Stimulated activated memory B cell treated with anti-CD40 and anti-IgM and Interleukin-4, amounts not matched to agents 10 μg/mL and 1 μg/mL and 100 μg/mL, for 72 hours (primary cell): Measurements from ENCODE around the gene TP53INP2.

Experiments used
- ATAC-seq: fragments of 150-1000 bp; cut with Tn5 transposase; 2 replicates; pipeline ENCODE4 v1.10.0; 2021
- H3K27ac Mint-ChIP-seq: one replicate; pipeline ENCODE4 v1.8.0; 2022; ENCODE audit warnings: mild to moderate bottlenecking, mixed read lengths
- H3K27me3 Mint-ChIP-seq: one replicate; pipeline ENCODE4 v1.8.0; 2022; ENCODE audit warnings: mixed read lengths
- H3K36me3 Mint-ChIP-seq: one replicate; pipeline ENCODE4 v1.8.0; 2022; ENCODE audit warnings: mixed read lengths
- H3K4me1 Mint-ChIP-seq: one replicate; pipeline ENCODE4 v1.8.0; 2022; ENCODE audit warnings: mixed read lengths
- H3K4me3 Mint-ChIP-seq: one replicate; pipeline ENCODE4 v1.8.0; 2022; ENCODE audit warnings: mild to moderate bottlenecking, moderate library complexity, mixed read lengths
- H3K9me3 Mint-ChIP-seq: one replicate; pipeline ENCODE4 v1.8.0; 2022; ENCODE audit warnings: mixed read lengths

Gene TP53INP2

DNA sequence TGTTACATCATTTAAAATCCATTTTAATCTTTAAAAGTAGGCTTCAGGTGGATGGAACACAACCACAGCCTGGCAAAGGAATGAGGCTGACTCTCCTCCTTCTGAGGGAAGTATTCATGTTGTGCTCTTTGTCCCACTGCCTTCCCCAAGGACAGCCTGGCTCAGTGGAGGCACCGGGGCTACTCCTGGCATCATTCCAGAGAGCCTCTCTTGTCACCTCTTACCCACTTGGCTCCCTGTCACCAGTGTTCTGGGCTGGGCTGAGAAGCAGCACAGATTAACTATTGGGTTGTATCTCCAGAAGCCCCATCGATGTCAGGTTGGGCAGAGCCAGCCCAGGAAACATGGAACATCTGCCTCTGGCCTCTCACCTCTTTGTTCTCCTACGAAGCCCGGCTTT is 10.7 kb upstream of the TP53INP2 start:
- Mint-ChIP-seq H3K27me3 (peaks cover 8% of the 10 kb centered on the region), H3K27ac (no peak overlapping the region), H3K9me3 (no peaks in the 10 kb centered on the region), H3K36me3 (no peaks in the 10 kb centered on the region), H3K4me3 (no peak overlapping the region), H3K4me1 (no peaks in the 10 kb centered on the region)
- ATAC-seq = no peak

DNA sequence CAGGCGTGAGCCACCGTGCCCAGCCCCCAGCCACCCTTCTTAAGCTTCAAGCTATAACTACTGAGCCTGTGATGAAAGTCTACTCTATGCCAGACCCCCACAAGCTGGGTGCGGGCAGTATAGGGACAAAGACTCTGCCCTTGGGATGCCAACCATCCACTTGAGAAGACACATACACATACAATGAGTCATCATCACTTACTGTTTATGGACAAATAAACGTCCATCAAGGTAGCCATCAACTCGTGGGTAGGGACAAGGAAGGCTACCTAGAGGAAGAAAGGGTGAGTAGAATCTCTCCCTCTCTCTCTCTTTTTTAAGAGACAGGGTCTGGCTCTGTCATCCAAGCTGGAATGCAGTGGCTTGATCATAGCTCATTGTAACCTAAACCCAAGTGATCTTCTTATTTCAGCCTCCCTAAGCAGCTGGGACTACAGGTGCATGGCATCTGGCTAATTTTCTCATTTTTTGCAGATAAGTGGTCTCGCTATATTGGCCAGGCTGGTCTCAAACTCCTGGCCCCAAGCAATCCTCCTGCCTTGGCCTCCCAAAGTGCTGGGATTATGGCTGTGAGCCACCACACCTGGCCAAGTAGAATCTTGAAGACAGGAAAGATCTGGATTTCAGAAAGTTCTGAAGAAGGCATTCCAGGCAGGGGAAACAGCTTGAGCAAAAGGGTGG is 2.6 kb upstream of the TP53INP2 start:
- no peak for ATAC-seq
- H3K27me3 Mint-ChIP-seq = peaks cover 17% of the 10 kb centered on the region
- H3K4me1 Mint-ChIP-seq = peaks cover 29% of the 10 kb centered on the region
- H3K9me3 Mint-ChIP-seq = no peaks in the 10 kb centered on the region
- no peak overlapping the region for H3K4me3 Mint-ChIP-seq
- no peaks in the 10 kb centered on the region for H3K36me3 Mint-ChIP-seq
- no peak overlapping the region for H3K27ac Mint-ChIP-seq

DNA sequence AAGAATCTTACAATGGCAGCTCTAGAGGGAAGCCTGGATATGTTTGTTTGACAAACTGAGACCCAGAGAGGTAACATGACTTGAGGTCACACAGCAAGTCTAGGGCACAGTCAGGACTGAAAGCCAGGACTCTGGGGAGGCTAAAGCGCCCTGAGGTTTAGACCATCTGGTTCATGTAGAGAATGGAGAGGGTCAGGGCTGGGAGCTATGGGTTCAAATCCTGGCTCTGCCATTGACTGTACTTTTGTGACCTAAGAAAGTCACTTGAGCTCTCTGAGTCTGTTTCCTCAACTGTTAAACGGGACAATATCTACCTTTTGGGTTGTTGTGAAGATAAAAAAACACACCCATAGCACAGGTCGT is 1.1 kb upstream of the TP53INP2 start:
- peak overlapping the region; percentile 99 for H3K4me3 Mint-ChIP-seq
- ATAC-seq = no peak
- peak overlapping the region; percentile 92 for H3K27ac Mint-ChIP-seq
- H3K4me1 Mint-ChIP-seq = peaks cover 32% of the 10 kb centered on the region
- H3K36me3 Mint-ChIP-seq = no peaks in the 10 kb centered on the region
- no peaks in the 10 kb centered on the region for H3K9me3 Mint-ChIP-seq
- peaks cover 17% of the 10 kb centered on the region for H3K27me3 Mint-ChIP-seq

DNA sequence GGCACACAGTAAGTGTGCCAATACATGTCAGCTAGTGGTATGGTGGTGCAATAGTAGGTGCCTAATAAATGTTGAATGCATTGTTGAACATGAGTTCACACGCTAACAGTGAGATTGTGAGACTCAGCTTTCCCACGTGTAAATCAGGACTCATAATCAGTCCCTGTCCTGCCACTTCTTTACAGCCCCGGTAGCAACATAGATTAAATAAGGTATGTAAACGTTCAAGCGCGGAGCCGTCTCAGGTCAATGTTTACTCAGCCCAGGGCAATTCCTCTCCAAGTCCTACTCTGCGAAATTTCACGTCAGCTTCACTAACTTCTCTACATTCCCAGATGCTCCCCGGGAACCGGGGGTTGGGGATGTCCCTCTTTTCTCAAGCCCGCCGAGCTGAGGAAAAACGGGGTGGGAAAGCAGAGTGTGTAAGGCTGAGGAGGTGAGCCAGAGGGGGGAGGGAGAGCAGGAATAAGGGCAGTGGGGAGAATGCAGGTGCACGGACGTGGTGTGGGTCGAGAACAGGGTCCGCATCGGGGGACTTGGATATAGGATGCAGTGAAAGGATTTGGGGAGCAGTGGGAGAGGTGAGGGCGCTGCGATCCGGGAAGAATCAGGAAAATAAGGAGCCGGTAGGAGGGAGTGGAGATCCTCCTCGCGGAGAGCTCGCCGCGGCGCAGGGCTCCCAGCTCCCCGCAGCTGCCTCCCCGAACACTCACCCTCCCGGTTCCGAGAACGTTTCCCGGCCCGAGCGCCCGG is 544 bp upstream of the TP53INP2 start:
- no peaks in the 10 kb centered on the region for H3K36me3 Mint-ChIP-seq
- H3K27me3 Mint-ChIP-seq = peaks cover 17% of the 10 kb centered on the region
- ATAC-seq = no peak
- peak overlapping the region; percentile 92 for H3K27ac Mint-ChIP-seq
- peak overlapping the region; percentile 99 for H3K4me3 Mint-ChIP-seq
- H3K9me3 Mint-ChIP-seq = no peaks in the 10 kb centered on the region
- H3K4me1 Mint-ChIP-seq = peaks cover 37% of the 10 kb centered on the region

DNA sequence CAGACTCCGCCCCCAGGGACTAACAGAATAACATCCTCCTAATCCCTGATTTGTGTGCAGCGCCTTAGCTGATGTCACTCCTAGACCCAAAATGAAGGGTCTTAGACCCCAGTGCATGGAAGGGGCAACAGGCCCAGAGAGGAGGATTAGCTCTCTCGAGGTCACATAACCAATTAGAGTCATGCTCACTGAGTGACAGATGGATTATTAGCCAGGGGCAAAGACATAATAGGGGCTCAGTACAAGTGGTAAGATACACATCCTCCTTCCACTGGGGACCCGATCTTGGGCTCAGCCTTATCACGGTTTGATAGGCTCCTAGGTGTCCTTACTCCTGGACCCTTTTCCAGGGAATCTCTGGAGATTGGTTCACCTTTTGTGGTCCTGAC is 858 bp downstream of the TP53INP2 start:
- Mint-ChIP-seq H3K4me1 (peaks cover 41% of the 10 kb centered on the region), H3K4me3 (peak overlapping the region; percentile 99), H3K27me3 (peaks cover 17% of the 10 kb centered on the region), H3K27ac (peak overlapping the region; percentile 92), H3K36me3 (no peaks in the 10 kb centered on the region), H3K9me3 (no peaks in the 10 kb centered on the region)
- no peak for ATAC-seq

DNA sequence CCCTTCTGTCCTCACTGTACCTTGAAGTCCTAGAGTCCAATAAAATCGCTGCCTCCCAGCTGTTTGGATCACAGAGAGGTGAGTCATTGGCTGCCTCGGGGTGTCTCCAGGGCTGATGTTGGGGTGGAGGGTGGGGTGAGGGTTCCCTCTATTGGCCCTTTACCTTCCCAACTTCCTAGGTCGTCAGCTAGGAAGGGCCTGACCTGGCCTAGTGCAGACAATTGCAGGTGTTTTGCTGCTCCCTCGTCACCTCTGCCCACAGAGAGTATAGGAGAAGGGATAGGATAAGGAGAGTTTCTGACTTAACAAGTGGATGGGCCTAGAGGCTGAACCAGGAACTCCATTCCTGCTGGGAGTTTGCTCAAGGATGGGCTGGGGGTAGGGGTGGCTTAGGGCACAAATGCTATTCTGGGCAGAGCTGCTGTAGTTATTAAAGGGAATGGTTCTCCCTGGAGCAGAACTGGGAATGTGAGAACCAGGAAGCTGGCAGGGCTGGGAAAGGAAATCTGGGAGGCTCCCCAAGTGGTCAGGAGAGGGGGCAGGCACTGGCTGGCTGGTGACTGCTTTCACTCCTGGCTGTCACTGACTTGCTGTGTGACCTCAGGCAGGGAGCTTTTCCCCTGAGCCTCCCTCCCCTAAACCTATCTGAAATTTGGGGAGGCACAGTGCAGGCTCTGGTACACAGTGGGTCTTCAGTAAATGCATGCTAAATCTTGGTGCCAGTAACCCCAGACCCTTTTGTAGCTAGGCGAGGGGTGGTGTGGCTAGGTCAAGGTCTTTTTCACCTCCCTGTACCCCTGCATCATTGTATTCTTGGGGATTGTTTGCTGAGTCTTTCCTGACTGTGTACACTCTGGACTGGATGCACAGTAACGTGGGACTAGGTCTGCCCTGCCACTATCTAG is 1.5 kb downstream of the TP53INP2 start:
- peaks cover 17% of the 10 kb centered on the region for H3K27me3 Mint-ChIP-seq
- H3K27ac Mint-ChIP-seq = peak overlapping the region; percentile 92
- peak overlapping the region; percentile 99 for H3K4me3 Mint-ChIP-seq
- ATAC-seq = no peak
- H3K9me3 Mint-ChIP-seq = no peaks in the 10 kb centered on the region
- peaks cover 47% of the 10 kb centered on the region for H3K4me1 Mint-ChIP-seq
- H3K36me3 Mint-ChIP-seq = no peaks in the 10 kb centered on the region

DNA sequence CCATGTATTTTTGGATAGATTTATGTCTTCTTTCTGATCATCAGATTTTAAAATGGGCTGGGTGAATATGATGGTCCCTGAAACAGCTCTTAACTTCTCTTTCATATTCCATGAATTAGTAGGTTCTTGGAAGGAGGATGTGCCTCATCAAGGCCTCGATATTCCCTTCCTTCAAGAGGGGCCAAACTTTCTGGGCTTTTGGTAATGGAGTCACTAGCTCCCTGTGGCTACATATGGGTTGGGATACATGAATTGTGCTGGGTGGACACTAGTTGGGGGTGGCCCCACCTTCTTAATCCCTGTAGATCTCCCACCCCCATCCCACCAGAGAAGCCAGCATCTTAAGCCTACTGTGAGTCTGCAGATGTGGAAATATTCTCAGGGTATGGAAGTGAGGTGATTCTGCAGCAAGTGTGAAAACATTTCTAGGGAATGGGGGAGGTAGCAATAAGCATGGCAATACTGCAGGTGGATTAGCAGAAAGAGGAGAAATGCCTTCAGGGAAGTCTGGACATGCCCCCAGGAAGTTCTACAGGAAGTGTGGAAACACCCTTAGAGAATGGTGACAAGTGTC is 2.2 kb downstream of the TP53INP2 start:
- Mint-ChIP-seq H3K27me3 (peaks cover 17% of the 10 kb centered on the region), H3K36me3 (no peaks in the 10 kb centered on the region), H3K27ac (no peak overlapping the region), H3K4me3 (no peak overlapping the region), H3K4me1 (peaks cover 50% of the 10 kb centered on the region), H3K9me3 (no peaks in the 10 kb centered on the region)
- no peak for ATAC-seq

DNA sequence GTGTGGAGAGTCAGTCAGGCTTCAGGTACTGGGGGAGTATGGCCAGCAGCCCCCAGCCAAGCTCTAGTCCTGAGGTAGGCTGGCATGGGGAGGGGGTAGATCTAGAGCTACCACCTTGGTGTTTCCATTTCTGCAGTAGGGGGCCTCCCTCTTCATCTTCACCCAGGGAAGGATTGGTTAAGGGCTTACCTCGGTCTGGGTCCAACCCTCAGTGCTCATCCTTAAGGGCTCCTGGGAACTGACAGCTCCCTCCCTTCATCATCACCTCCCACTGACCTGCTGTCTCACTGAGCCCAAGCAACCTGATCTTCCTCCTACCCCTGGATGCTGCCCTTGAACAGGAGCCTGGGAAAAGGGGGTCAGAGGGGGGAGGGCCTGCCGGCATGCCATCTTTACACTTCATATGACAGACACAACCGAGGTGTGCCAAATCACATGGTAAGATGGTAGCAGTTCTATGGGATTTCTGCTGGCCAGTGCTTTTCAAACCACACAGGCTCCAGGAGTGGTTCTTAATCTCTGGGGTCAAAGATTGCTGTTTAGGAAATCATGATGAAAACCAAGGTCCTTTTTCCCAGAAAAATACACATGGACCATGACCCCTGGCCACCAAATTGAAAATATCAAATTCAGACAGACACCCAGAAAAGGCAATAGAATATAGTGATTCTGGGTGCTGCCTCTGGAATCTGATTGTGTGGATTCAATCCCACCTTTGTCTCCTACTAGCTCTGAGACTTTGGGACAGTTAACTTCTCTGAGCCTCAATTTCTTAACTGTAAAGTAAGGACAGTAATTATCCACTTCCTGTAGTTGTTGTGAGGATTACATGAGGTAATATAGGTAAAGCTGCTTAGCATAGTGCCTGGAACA is 3.0 kb downstream of the TP53INP2 start:
- Mint-ChIP-seq H3K36me3 (peaks cover 2% of the 10 kb centered on the region), H3K4me1 (peaks cover 50% of the 10 kb centered on the region), H3K9me3 (no peaks in the 10 kb centered on the region), H3K27ac (no peak overlapping the region), H3K27me3 (peaks cover 10% of the 10 kb centered on the region), H3K4me3 (no peak overlapping the region)
- no peak for ATAC-seq

DNA sequence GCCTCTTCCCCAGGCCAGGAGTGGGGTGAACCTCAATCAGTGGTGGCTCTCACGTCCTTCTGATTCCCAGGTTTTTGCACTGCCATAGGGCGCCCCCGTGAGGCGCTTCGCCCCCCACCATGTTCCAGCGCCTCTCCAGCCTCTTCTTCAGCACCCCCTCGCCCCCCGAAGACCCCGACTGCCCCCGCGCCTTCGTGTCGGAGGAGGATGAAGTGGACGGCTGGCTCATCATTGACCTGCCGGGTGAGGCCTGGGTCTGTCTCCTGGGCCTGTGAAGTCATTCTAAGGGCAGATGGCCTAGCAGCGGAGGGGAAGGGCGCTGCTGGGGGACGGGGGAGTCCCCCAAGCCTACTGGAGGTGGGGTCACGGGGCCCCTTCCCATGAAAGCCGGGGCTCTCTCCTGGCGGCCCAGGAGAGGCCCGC is 4.5 kb downstream of the TP53INP2 start:
- Mint-ChIP-seq H3K27me3 (no peaks in the 10 kb centered on the region), H3K36me3 (peaks cover 12% of the 10 kb centered on the region), H3K4me1 (peaks cover 39% of the 10 kb centered on the region), H3K4me3 (peak overlapping the region; percentile 82), H3K27ac (peak overlapping the region; percentile 85), H3K9me3 (no peaks in the 10 kb centered on the region)
- ATAC-seq = no peak

DNA sequence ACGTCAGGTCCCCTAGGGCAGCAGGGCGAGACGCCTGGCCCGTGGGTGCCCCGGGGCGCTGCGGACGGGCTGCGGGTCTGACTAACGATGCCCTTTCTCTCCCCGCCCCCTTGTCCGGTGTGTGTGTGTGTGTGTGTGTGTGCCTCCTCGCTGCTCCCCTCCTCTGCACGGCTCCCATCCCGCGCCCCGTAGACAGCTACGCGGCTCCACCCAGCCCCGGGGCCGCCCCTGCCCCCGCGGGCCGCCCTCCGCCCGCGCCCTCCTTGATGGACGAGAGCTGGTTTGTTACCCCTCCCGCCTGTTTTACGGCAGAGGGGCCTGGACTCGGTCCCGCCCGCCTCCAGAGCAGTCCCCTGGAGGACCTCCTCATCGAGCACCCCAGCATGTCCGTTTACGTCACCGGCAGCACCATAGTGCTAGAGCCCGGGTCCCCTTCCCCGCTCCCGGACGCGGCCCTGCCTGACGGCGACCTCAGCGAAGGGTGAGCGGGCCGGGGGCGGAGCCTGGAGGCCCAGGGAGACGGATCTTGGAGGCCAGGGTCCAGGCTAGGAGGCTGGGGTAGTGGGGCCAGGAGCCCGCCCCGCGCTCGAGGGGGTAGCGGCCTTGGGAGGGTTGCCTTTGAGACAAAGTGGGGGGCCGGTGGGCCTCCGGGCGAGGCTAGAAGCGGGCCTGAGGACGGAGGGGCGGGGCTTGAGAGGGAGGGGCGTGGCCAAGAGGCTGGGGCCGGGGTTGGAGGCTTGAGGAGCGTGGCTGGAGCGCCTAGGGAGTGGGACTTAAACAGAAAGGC is 5.1 kb downstream of the TP53INP2 start:
- no peaks in the 10 kb centered on the region for H3K9me3 Mint-ChIP-seq
- H3K4me1 Mint-ChIP-seq = peaks cover 36% of the 10 kb centered on the region
- H3K36me3 Mint-ChIP-seq = peaks cover 13% of the 10 kb centered on the region
- peak overlapping the region; percentile 82 for H3K4me3 Mint-ChIP-seq
- H3K27me3 Mint-ChIP-seq = no peaks in the 10 kb centered on the region
- H3K27ac Mint-ChIP-seq = peak overlapping the region; percentile 85
- peak; percentile 85 for ATAC-seq

DNA sequence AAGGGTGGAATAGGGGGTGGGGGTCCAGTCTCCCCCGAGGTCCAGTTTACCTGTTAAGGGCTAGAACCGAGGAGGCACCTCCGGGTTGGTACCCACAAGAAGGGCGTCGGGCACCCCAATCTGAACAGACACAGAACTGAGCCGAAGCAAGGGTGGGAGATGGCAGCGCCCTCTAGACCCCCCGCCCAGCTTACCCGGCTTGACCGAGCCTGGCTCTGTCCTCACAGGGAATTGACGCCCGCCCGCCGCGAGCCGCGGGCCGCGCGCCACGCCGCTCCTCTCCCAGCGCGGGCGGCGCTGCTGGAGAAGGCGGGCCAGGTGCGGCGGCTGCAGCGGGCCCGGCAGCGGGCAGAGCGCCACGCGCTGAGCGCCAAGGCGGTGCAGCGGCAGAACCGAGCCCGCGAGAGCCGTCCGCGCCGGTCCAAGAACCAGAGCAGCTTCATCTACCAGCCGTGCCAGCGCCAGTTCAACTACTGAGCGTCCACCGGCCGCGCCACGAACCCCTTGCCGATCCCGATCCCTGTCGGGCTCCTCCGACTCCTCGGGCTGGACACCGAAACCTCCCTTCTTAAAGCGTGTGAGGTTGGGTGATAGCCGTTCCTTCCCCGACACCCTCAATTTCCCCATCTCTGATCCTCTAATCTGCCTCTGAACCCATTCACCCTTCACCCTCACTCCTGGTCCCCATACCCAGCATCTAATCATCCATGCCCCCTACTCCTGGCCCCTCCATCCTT is 5.9 kb downstream of the TP53INP2 start:
- Mint-ChIP-seq H3K9me3 (no peaks in the 10 kb centered on the region), H3K36me3 (peaks cover 15% of the 10 kb centered on the region), H3K4me3 (peak overlapping the region; percentile 82), H3K4me1 (peaks cover 30% of the 10 kb centered on the region), H3K27ac (peak overlapping the region; percentile 85), H3K27me3 (no peaks in the 10 kb centered on the region)
- peak; percentile 81 for ATAC-seq

DNA sequence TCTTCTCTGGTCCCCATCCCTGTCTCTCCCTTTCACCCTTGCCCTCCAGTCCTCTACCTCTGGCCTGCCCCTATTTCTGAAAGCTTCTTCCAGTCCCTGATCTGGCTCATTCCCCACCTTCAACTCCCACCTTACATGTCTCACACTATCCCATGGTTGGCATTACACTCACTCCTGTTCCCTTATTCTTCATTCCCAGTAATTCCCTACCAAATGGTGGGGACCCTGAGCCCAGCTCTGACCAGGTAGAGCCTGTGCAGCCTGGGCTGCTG is 6.4 kb downstream of the TP53INP2 start:
- Mint-ChIP-seq H3K4me3 (peak overlapping the region; percentile 73), H3K9me3 (no peaks in the 10 kb centered on the region), H3K27me3 (no peaks in the 10 kb centered on the region), H3K4me1 (peaks cover 25% of the 10 kb centered on the region), H3K27ac (peak overlapping the region; percentile 85), H3K36me3 (peaks cover 19% of the 10 kb centered on the region)
- no peak for ATAC-seq

DNA sequence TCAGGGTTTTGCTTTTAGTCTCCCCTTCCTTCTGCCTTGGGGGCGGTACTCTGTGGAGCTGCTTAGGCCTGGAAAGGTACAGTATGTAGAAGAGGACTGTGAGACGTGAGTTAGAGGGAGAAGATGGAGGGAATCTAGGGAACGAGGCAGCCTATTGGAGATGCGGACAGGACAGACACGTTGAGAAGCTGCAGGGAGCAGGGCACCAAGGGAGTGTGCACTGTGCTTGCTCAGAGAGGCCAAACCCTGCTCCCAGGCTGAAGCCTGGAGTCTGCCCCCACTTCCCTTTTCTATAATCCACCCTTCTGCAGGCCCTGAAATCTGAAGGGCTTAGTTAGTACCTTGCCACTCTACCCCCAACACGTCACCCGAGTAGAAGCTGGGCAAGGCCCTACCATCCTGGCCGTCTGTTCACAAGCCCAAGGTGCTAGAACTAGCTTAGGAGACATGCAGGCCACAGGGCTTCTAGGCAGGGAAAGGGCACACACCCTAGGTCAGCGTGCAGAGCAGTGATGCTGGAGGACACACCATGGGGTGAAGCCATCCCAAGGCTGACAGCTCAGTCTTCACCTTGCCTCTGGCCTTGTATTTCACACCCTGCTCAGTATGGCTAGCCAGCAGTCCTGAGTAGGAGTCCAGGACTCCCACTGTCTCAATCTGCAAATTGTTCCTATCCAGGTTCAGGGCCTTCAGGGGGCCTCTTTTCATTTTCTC is 6.9 kb downstream of the TP53INP2 start:
- no peak for ATAC-seq
- H3K4me1 Mint-ChIP-seq = peaks cover 23% of the 10 kb centered on the region
- peak overlapping the region; percentile 85 for H3K27ac Mint-ChIP-seq

More for the DNA sequence above, 6.9 kb downstream of the TP53INP2 start:
- Mint-ChIP-seq H3K36me3 (peaks cover 19% of the 10 kb centered on the region), H3K27me3 (no peaks in the 10 kb centered on the region), H3K4me3 (peak overlapping the region; percentile 73), H3K9me3 (no peaks in the 10 kb centered on the region)
